NCI-H526 (cell line): Measurements from ENCODE around the gene HBZ.
"Not testable (repeated sequence)": the region's sequence is repeated elsewhere in the genome, so short reads cannot be mapped to it uniquely, and the experiment has no call there.

Experiments used
- DNase-seq, 2 experiments: peaks; one replicate each; lab custom pipeline; 2025; lab: John Stamatoyannopoulos, UW

Gene HBZ

GRCh38 chr16:152141-153128 is at the start of gene HBZ:
Gene HBZ (plus strand): TSS chr16:152644. CDS start chr16:152910, 266 bp downstream.
- DNase-seq = no peak

- DNase-seq = no peak
Measured at GRCh38 chr16:104355-104754, 48.1 kb upstream of the HBZ start.

- DNase-seq = no peak
Measured at GRCh38 chr16:104928-105327, 47.5 kb upstream of the HBZ start.

- no peak for DNase-seq
Measured at GRCh38 chr16:105521-105920, 46.9 kb upstream of the HBZ start.

- DNase-seq = peak; percentile 44 to 64
Measured at GRCh38 chr16:106623-107324, 45.7 kb upstream of the HBZ start.

GRCh38 chr16:112153-112840 is 40.1 kb upstream of the HBZ start:
- no peak for DNase-seq

- no peak for DNase-seq
Measured at GRCh38 chr16:114327-114726, 38.1 kb upstream of the HBZ start.

GRCh38 chr16:116015-116414 is 36.4 kb upstream of the HBZ start:
- no peak for DNase-seq

GRCh38 chr16:117379-118365 is 34.8 kb upstream of the HBZ start:
- DNase-seq = peak; percentile 43 to 85

- DNase-seq = no peak
Measured at GRCh38 chr16:118857-119256, 33.6 kb upstream of the HBZ start.

- no peak for DNase-seq
Measured at GRCh38 chr16:119295-119694, 33.1 kb upstream of the HBZ start.

- no peak for DNase-seq
Measured at GRCh38 chr16:119835-120491, 32.5 kb upstream of the HBZ start.

GRCh38 chr16:120756-121155 is 31.7 kb upstream of the HBZ start:
- no peak for DNase-seq

GRCh38 chr16:122361-122760 is 30.1 kb upstream of the HBZ start:
- DNase-seq = no peak

GRCh38 chr16:123558-124350 is 28.7 kb upstream of the HBZ start:
- not testable (repeated sequence) for DNase-seq

- no peak for DNase-seq
Measured at GRCh38 chr16:125011-125410, 27.4 kb upstream of the HBZ start.

- no peak for DNase-seq
Measured at GRCh38 chr16:129075-129474, 23.4 kb upstream of the HBZ start.

- DNase-seq = no peak
Measured at GRCh38 chr16:130533-131173, 21.8 kb upstream of the HBZ start.

GRCh38 chr16:132120-132519 is 20.3 kb upstream of the HBZ start:
- DNase-seq = no peak
